K562 (cell line): ENCODE results near the gene FAM89B. TPM values are rescaled to one million over a fixed set of nuclear protein-coding genes. Genes with fewer than 3 reads are reported as not detected.

Experiments used
- ARID4B ChIP-seq: sonication (generic); formaldehyde crosslinking; IDR thresholded peaks from 2 replicates; pipeline ENCODE4 v1.8.0; 2022; ENCODE audit warnings: mild to moderate bottlenecking, missing genetic modification reagents
- CREBBP ChIP-seq: IDR thresholded peaks from one replicate; pipeline ENCODE4 v1.6.1; 2012; ENCODE audit warnings: low read depth, mild to moderate bottlenecking, control low read depth, inconsistent platforms, low read length
- SREBF2 ChIP-seq: sonication (generic); formaldehyde crosslinking; IDR thresholded peaks from 2 replicates; pipeline ENCODE4 v1.4.0; 2020; ENCODE audit warnings: mild to moderate bottlenecking, missing genetic modification reagents
- polyA plus RNA-seq, 8 experiments: library from polyadenylated mRNA; depleted of rRNA in 4 of 8; stranded (reverse) in 5 of 8; unstranded in 3 of 8; fragments of >200 nt; fragmentation: Nextera tagmentation in 2 of 8; fragmentation: Illumina TruSeq in 1 of 8; extraction: Ambion mirVana in 2 of 8; extraction: Trizol in 1 of 8; gene quantifications; 2 replicates each; pipeline versions ENCODE4 v1.2.1 to v1.2.3, GENCODE V29; 2011 to 2014; ENCODE audit warnings: inconsistent platforms in 1 of 8, missing spikeins in 1 of 8
- total RNA-seq, 7 experiments: library from RNA; depleted of rRNA in 6 of 7; stranded (reverse); fragments of >200 nt in 6 of 7; fragmentation: Illumina TruSeq in 2 of 7; extraction: Trizol in 2 of 7; gene quantifications; 2 replicates each; pipeline versions ENCODE4 v1.2.1 to v1.2.3, GENCODE V29; 2011 to 2021; ENCODE audit warnings: low replicate concordance in 1 of 7
- TF ChIP-seq, protein P1 (sequence below): fragments of 200-800 bp; sonication (Bioruptor generic); IDR thresholded peaks from 2 replicates; pipeline ENCODE4 v1.6.1; 2016; ENCODE audit warnings: missing genetic modification characterization, missing compliant biosample characterization

FAM89B gene
- total and polyA plus RNA-seq, 9 of the 15 experiments (the other 6 are each of a cell fraction or from before 2014, with no cell fraction given), result 0.32 to 27.6 (median 11.9) TPM

DNA sequence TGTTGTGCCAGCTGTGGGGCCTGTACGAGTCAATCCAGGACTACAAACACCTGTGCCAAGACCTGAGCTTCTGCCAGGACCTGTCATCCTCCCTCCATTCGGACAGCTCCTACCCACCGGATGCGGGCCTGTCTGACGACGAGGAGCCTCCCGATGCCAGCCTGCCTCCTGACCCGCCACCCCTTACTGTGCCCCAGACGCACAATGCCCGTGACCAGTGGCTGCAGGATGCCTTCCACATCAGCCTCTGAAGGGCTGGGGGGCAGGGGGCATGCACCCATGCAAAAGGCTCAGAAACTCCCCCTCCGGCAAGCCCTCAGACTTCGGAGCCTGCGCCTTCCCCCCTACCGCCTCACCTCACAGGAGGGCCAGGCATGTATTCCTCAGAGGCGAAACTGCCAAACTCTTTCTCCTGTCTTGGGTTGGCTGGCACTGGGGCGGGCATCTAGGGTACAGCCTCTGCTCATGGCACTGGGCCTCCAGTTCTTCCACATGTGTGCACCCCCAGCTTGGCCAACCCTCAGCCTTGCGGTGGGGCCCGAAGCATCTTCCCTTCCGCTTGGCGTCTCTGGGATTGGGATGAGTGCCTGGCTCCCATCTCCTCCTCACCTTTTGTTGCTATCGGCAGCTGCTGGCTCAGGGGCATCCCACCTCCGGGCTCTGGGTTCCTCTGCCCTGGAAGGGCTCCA lies 1.2 kb downstream of the FAM89B start (continued):
- TF ChIP-seq, protein P1, sequence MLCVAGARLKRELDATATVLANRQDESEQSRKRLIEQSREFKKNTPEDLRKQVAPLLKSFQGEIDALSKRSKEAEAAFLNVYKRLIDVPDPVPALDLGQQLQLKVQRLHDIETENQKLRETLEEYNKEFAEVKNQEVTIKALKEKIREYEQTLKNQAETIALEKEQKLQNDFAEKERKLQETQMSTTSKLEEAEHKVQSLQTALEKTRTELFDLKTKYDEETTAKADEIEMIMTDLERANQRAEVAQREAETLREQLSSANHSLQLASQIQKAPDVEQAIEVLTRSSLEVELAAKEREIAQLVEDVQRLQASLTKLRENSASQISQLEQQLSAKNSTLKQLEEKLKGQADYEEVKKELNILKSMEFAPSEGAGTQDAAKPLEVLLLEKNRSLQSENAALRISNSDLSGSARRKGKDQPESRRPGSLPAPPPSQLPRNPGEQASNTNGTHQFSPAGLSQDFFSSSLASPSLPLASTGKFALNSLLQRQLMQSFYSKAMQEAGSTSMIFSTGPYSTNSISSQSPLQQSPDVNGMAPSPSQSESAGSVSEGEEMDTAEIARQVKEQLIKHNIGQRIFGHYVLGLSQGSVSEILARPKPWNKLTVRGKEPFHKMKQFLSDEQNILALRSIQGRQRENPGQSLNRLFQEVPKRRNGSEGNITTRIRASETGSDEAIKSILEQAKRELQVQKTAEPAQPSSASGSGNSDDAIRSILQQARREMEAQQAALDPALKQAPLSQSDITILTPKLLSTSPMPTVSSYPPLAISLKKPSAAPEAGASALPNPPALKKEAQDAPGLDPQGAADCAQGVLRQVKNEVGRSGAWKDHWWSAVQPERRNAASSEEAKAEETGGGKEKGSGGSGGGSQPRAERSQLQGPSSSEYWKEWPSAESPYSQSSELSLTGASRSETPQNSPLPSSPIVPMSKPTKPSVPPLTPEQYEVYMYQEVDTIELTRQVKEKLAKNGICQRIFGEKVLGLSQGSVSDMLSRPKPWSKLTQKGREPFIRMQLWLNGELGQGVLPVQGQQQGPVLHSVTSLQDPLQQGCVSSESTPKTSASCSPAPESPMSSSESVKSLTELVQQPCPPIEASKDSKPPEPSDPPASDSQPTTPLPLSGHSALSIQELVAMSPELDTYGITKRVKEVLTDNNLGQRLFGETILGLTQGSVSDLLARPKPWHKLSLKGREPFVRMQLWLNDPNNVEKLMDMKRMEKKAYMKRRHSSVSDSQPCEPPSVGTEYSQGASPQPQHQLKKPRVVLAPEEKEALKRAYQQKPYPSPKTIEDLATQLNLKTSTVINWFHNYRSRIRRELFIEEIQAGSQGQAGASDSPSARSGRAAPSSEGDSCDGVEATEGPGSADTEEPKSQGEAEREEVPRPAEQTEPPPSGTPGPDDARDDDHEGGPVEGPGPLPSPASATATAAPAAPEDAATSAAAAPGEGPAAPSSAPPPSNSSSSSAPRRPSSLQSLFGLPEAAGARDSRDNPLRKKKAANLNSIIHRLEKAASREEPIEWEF, result no peak
- 0 out of 2 replicates have a peak, but pooled peaks have one; percentile 10 for TF ChIP-seq ARID4B (CRISPR knock-in tag)
- no peak for TF ChIP-seq SREBF2
- TF ChIP-seq CREBBP, result no peak
